Neural progenitor cell (in vitro differentiated cells): ENCODE measurements around the gene OR10C1. TPM values are rescaled to one million over a fixed set of nuclear protein-coding genes. Genes with fewer than 3 reads are reported as not detected.

ENCODE experiments used
- DNase-seq: peaks from one replicate; pipeline ENCODE4 v3.0.0-alpha.2; 2016; ENCODE audit warnings: low spot score
- H2AFZ ChIP-seq: fragments of 200-600 bp; sonication (generic); replicated peaks from 2 replicates; pipeline ENCODE4 v1.6.1; 2016; ENCODE audit warnings: antibody characterized with exemption
- H3F3A ChIP-seq: fragments of 200-600 bp; sonication (generic); 2 replicates; pipeline ENCODE4 v1.6.1; 2016; ENCODE audit warnings: antibody characterized with exemption, low read depth
- H3K27ac ChIP-seq: fragments of 200-600 bp; sonication (generic); 2 replicates; pipeline ENCODE4 v1.5.1; 2016; ENCODE audit warnings: mild to moderate bottlenecking
- H3K27me3 ChIP-seq: fragments of 200-600 bp; sonication (generic); 2 replicates; pipeline ENCODE4 v1.6.1; 2016; ENCODE audit warnings: mild to moderate bottlenecking, moderate library complexity
- H3K36me3 ChIP-seq: fragments of 200-600 bp; sonication (generic); 2 replicates; pipeline ENCODE4 v1.5.1; 2016
- H3K4me1 ChIP-seq: fragments of 200-600 bp; sonication (generic); 2 replicates; pipeline ENCODE4 v1.6.1; 2016; ENCODE audit warnings: mixed run types
- H3K4me2 ChIP-seq: fragments of 200-600 bp; sonication (generic); 2 replicates; pipeline ENCODE4 v1.6.1; 2016
- H3K4me3 ChIP-seq: fragments of 200-600 bp; sonication (generic); 2 replicates; pipeline ENCODE4 v1.5.1; 2016
- H3K79me2 ChIP-seq: fragments of 200-600 bp; sonication (generic); 2 replicates; pipeline ENCODE4 v1.6.1; 2016; ENCODE audit warnings: low read depth
- H3K9ac ChIP-seq: fragments of 200-600 bp; sonication (generic); 2 replicates; pipeline ENCODE4 v1.6.1; 2016
- H3K9me3 ChIP-seq: fragments of 200-600 bp; sonication (generic); 2 replicates; pipeline ENCODE4 v1.5.1; 2016; ENCODE audit warnings: low read depth
- H4K20me1 ChIP-seq: fragments of 200-600 bp; sonication (generic); 2 replicates; pipeline ENCODE4 v1.6.1; 2016; ENCODE audit warnings: low read depth
- H3K27ac Mint-ChIP-seq: 3 replicates; pipeline ENCODE4 v1.8.0; 2021; ENCODE audit warnings: mixed read lengths
- H3K27me3 Mint-ChIP-seq: 2 replicates; pipeline ENCODE4 v1.8.0; 2022; ENCODE audit warnings: low read depth, mild to moderate bottlenecking, inconsistent platforms, moderate library complexity, mixed read lengths; ENCODE audit not compliant: insufficient read depth
- H3K36me3 Mint-ChIP-seq: 3 replicates; pipeline ENCODE4 v1.8.0; 2021; ENCODE audit warnings: mixed read lengths
- H3K4me1 Mint-ChIP-seq: 3 replicates; pipeline ENCODE4 v1.8.0; 2021; ENCODE audit warnings: mixed read lengths
- H3K4me3 Mint-ChIP-seq: 3 replicates; pipeline ENCODE4 v1.8.0; 2021; ENCODE audit warnings: mild to moderate bottlenecking, moderate library complexity, mixed read lengths
- H3K9me3 Mint-ChIP-seq: 3 replicates; pipeline ENCODE4 v1.8.0; 2020; ENCODE audit warnings: mixed read lengths
- EZH2 ChIP-seq: fragments of 200-600 bp; sonication (generic); IDR thresholded peaks from 2 replicates; pipeline ENCODE4 v1.6.1; 2017; ENCODE audit warnings: antibody characterized with exemption, mild to moderate bottlenecking, moderate library complexity
- EZH2phosphoT487 ChIP-seq: fragments of 200-600 bp; sonication (generic); IDR thresholded peaks from 2 replicates; pipeline ENCODE4 v1.6.1; 2017; ENCODE audit warnings: antibody characterized with exemption
- total RNA-seq: library from RNA; depleted of rRNA; stranded (reverse); fragments of >200 nt; gene quantifications from 2 replicates; pipeline ENCODE4 v1.2.3, GENCODE V29; 2015; ENCODE audit warnings: low replicate concordance
- TF ChIP-seq, protein P1 (sequence below): fragments of 200-600 bp; sonication (generic); IDR thresholded peaks from 2 replicates; pipeline ENCODE4 v1.5.1; 2017; ENCODE audit warnings: antibody characterized with exemption, mild to moderate bottlenecking

OR10C1 gene
- total RNA-seq, 1 donor from 2014 or later = not detected

DNA sequence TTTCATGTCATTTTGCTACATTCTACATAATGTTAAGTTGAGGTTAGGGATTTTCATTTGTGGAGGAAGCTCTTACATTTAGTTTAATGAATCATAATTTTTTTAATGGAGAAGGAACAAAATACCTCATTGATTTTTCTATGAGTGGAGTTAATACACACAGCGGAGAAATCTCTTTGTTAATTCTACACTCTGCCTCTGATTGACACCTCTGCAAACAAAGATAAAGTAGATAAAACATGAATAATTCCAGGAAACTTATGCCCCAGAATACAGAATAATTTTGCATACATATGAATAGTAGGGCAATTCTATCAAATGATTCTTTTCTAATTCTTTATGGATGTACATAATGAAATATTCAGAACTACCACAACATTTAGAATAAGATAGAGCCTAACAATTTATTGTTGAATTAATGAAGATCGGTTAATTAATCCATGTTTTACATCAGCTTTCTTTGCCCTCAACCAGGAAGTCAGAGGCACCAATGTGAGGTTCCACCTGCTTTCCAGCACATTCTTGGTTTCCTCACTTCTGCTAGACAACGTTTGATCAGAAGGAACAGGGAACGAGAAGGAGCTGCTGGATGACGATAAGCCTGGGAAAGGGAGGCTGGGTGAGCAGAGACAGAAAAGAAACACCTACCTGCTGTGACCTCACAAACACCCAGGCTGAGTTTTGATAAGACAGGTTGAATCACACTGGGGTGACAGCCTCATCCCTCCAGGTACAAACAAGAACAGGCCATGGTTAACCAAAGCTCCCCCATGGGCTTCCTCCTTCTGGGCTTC, 22.1 kb downstream of the OR10C1 start:
- Mint-ChIP-seq H3K4me3 (no peak overlapping the region), H3K27me3 (no peaks in the 10 kb centered on the region), H3K9me3 (no peaks in the 10 kb centered on the region), H3K4me1 (no peaks in the 10 kb centered on the region), H3K27ac (no peak overlapping the region), H3K36me3 (no peaks in the 10 kb centered on the region)
- no peak for DNase-seq
- H2AFZ ChIP-seq = no peak overlapping the region
- no peaks in the 10 kb centered on the region for H3K79me2 ChIP-seq
- H3K4me3 ChIP-seq = no peak overlapping the region
- no peaks in the 10 kb centered on the region for H3K27me3 ChIP-seq
- no peaks in the 10 kb centered on the region for H3F3A ChIP-seq
- H3K36me3 ChIP-seq = no peaks in the 10 kb centered on the region
- H3K9me3 ChIP-seq = no peaks in the 10 kb centered on the region
- TF ChIP-seq, protein P1, sequence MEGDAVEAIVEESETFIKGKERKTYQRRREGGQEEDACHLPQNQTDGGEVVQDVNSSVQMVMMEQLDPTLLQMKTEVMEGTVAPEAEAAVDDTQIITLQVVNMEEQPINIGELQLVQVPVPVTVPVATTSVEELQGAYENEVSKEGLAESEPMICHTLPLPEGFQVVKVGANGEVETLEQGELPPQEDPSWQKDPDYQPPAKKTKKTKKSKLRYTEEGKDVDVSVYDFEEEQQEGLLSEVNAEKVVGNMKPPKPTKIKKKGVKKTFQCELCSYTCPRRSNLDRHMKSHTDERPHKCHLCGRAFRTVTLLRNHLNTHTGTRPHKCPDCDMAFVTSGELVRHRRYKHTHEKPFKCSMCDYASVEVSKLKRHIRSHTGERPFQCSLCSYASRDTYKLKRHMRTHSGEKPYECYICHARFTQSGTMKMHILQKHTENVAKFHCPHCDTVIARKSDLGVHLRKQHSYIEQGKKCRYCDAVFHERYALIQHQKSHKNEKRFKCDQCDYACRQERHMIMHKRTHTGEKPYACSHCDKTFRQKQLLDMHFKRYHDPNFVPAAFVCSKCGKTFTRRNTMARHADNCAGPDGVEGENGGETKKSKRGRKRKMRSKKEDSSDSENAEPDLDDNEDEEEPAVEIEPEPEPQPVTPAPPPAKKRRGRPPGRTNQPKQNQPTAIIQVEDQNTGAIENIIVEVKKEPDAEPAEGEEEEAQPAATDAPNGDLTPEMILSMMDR = no peak
- no peak for TF ChIP-seq EZH2phosphoT487
- TF ChIP-seq EZH2 = no peak
- H3K4me2 ChIP-seq = no peak overlapping the region
- no peaks in the 10 kb centered on the region for H4K20me1 ChIP-seq
- no peak overlapping the region for H3K9ac ChIP-seq
- H3K4me1 ChIP-seq = no peaks in the 10 kb centered on the region
- H3K27ac ChIP-seq = no peak overlapping the region

DNA sequence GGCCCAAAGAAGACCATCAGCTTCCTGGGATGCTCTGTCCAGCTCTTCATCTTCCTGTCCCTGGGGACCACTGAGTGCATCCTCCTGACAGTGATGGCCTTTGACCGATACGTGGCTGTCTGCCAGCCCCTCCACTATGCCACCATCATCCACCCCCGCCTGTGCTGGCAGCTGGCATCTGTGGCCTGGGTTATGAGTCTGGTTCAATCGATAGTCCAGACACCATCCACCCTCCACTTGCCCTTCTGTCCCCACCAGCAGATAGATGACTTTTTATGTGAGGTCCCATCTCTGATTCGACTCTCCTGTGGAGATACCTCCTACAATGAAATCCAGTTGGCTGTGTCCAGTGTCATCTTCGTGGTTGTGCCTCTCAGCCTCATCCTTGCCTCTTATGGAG, 22.9 kb downstream of the OR10C1 start:
- Histone ChIP-seq H3K9me3 (no peaks in the 10 kb centered on the region), H3K4me3 (no peak overlapping the region), H3K79me2 (no peaks in the 10 kb centered on the region), H3K4me2 (no peak overlapping the region), H2AFZ (no peak overlapping the region), H3K36me3 (no peaks in the 10 kb centered on the region), H3K9ac (no peak overlapping the region), H3F3A (no peaks in the 10 kb centered on the region), H4K20me1 (no peaks in the 10 kb centered on the region), H3K4me1 (no peaks in the 10 kb centered on the region), H3K27me3 (no peaks in the 10 kb centered on the region), H3K27ac (no peak overlapping the region)
- no peaks in the 10 kb centered on the region for H3K9me3 Mint-ChIP-seq
- no peaks in the 10 kb centered on the region for H3K27me3 Mint-ChIP-seq
- DNase-seq = no peak
- H3K4me1 Mint-ChIP-seq = no peaks in the 10 kb centered on the region
- no peak for TF ChIP-seq EZH2phosphoT487
- TF ChIP-seq, protein P1 = no peak
- TF ChIP-seq EZH2 = no peak
- H3K36me3 Mint-ChIP-seq = no peaks in the 10 kb centered on the region
- no peak overlapping the region for H3K27ac Mint-ChIP-seq
- no peak overlapping the region for H3K4me3 Mint-ChIP-seq

DNA sequence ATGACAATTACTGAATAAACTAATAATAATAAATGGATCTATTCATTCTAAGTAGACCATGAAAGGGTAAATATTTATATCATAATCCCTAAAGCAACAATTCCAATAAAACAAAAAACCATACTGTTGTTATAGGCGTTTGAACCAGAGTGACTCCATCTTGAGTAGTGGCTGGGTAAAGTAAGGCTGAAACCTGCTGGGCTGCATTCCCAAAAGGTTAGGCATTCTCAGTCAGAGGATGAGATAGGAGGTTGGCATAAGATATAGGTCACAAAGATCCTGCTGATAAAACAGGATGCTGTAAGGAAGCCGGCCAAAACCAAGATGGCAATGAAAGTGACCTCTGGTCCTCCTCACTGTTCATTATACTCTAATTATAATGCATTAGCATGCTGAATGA, 26.2 kb downstream of the OR10C1 start:
- no peak overlapping the region for H3K27ac Mint-ChIP-seq
- no peak for TF ChIP-seq EZH2phosphoT487
- TF ChIP-seq, protein P1 = no peak
- no peak for TF ChIP-seq EZH2

More for the DNA sequence above, 26.2 kb downstream of the OR10C1 start:
- Histone ChIP-seq H3K36me3 (no peaks in the 10 kb centered on the region), H3F3A (no peaks in the 10 kb centered on the region), H3K9ac (no peak overlapping the region), H3K79me2 (no peaks in the 10 kb centered on the region), H3K4me1 (no peaks in the 10 kb centered on the region), H3K27ac (no peak overlapping the region), H2AFZ (no peak overlapping the region), H3K4me2 (no peak overlapping the region), H3K9me3 (no peaks in the 10 kb centered on the region), H3K27me3 (no peaks in the 10 kb centered on the region), H4K20me1 (no peaks in the 10 kb centered on the region), H3K4me3 (no peak overlapping the region)
- no peaks in the 10 kb centered on the region for H3K9me3 Mint-ChIP-seq
- DNase-seq = no peak
- no peaks in the 10 kb centered on the region for H3K4me1 Mint-ChIP-seq
- H3K4me3 Mint-ChIP-seq = no peak overlapping the region
- H3K27me3 Mint-ChIP-seq = no peaks in the 10 kb centered on the region
- no peaks in the 10 kb centered on the region for H3K36me3 Mint-ChIP-seq
